HepG2 (cell line): ENCODE data around the gene ZSWIM6. TPM values are rescaled to one million over a fixed set of nuclear protein-coding genes. Genes with fewer than 3 reads are reported as not detected.
A peak's percentile ranks its signal among the peaks of the same experiment; 100 is the strongest.

ENCODE experiments used
- ARNT2 ChIP-seq: sonication (generic); formaldehyde crosslinking; IDR thresholded peaks from 2 replicates; pipeline ENCODE4 v1.8.0; 2022; ENCODE audit warnings: mild to moderate bottlenecking, low read depth, missing genetic modification reagents, moderate library complexity
- ETV5 ChIP-seq: IDR thresholded peaks from 2 replicates; pipeline ENCODE4 v1.6.1; 2018; ENCODE audit warnings: missing biosample characterization, missing genetic modification reagents, inconsistent platforms, borderline replicate concordance
- GABPA ChIP-seq, 2 experiments: IDR thresholded peaks; 2 replicates each; pipeline ENCODE4 v1.6.1; 2011 to 2016; ENCODE audit warnings: low read depth in 2 of 2, low read length in 1 of 2, missing biosample characterization in 1 of 2, missing genetic modification characterization in 1 of 2
- NPAS2 ChIP-seq: sonication (generic); formaldehyde crosslinking; IDR thresholded peaks from 2 replicates; pipeline ENCODE4 v1.8.0; 2022; ENCODE audit warnings: mild to moderate bottlenecking, missing genetic modification reagents, borderline replicate concordance
- PHF21A ChIP-seq: sonication (generic); formaldehyde crosslinking; IDR thresholded peaks from 2 replicates; pipeline ENCODE4 v1.5.0; 2020; ENCODE audit warnings: mild to moderate bottlenecking, missing genetic modification reagents
- RAD51 ChIP-seq: fragments of 450-650 bp; IDR thresholded peaks from 2 replicates; pipeline ENCODE4 v1.6.1; 2016; ENCODE audit warnings: borderline replicate concordance
- SIN3A ChIP-seq: IDR thresholded peaks from 2 replicates; pipeline ENCODE4 v1.6.1; 2011; ENCODE audit warnings: low read depth, mild to moderate bottlenecking, control low read depth, low read length, borderline replicate concordance
- SOX13 ChIP-seq, 3 experiments: fragments of 450-650 bp in 1 of 3; sonication (generic) in 1 of 3; formaldehyde crosslinking in 1 of 3; IDR thresholded peaks in 2 of 3; conservative IDR thresholded peaks in 1 of 3; 2 replicates each; pipeline versions ENCODE4 v1.5.0 to v1.6.1; 2016 to 2020; ENCODE audit warnings: antibody characterized with exemption in 1 of 3, mild to moderate bottlenecking in 1 of 3, missing compliant biosample characterization in 1 of 3, missing genetic modification reagents in 1 of 3, moderate library complexity in 1 of 3
- TCF7 ChIP-seq: sonication (generic); IDR thresholded peaks from 2 replicates; pipeline ENCODE4 v1.6.1; 2016; ENCODE audit warnings: antibody characterized with exemption, low read depth
- polyA plus RNA-seq, 8 experiments: library from polyadenylated mRNA; depleted of rRNA in 3 of 8; stranded (reverse) in 7 of 8; unstranded in 1 of 8; fragments of >200 nt; fragmentation: Illumina TruSeq in 4 of 8; extraction: Trizol in 4 of 8; gene quantifications; 2 replicates each; pipeline versions ENCODE4 v1.2.1 to v1.2.3, GENCODE V29; 2011 to 2016; ENCODE audit warnings: low read depth in 4 of 8, missing spikeins in 1 of 8, mixed read lengths in 1 of 8; ENCODE audit not compliant: insufficient read depth in 1 of 8
- total RNA-seq, 5 experiments: library from RNA; depleted of rRNA; stranded (reverse); fragments of >200 nt; fragmentation: Illumina TruSeq; extraction: Trizol; gene quantifications; 2 replicates each; pipeline ENCODE4 v1.2.3, GENCODE V29; 2016; ENCODE audit warnings: low read depth in 1 of 5
- TF ChIP-seq, protein P1 (sequence below): IDR thresholded peaks from 2 replicates; pipeline ENCODE4 v1.6.1; 2016; ENCODE audit warnings: mild to moderate bottlenecking, missing biosample characterization, missing genetic modification reagents
- TF ChIP-seq, protein P2 (sequence below): sonication (generic); formaldehyde crosslinking; conservative IDR thresholded peaks from 2 replicates; pipeline ENCODE4 v1.4.0; 2020; ENCODE audit warnings: mild to moderate bottlenecking, missing genetic modification reagents, moderate library complexity
- TF ChIP-seq, protein P3 (sequence below): IDR thresholded peaks from 2 replicates; pipeline ENCODE4 v1.6.1; 2018; ENCODE audit warnings: missing genetic modification reagents, mild to moderate bottlenecking, missing compliant biosample characterization
- TF ChIP-seq, protein P4 (sequence below), 2 experiments: sonication (generic) in 1 of 2; formaldehyde crosslinking in 1 of 2; IDR thresholded peaks; 2 replicates each; pipeline versions ENCODE4 v1.6.1 to v1.9.0; 2014 to 2022; ENCODE audit warnings: antibody characterized with exemption in 1 of 2, borderline replicate concordance in 1 of 2, inconsistent platforms in 1 of 2, low read depth in 1 of 2, missing genetic modification reagents in 1 of 2
- TF ChIP-seq, protein P5 (sequence below): sonication (generic); formaldehyde crosslinking; IDR thresholded peaks from 2 replicates; pipeline ENCODE4 v1.4.0; 2020; ENCODE audit warnings: missing genetic modification reagents

Gene ZSWIM6
- total and polyA plus RNA-seq, 2 of the 13 experiments (the other 11 are each of a cell fraction or from before 2014, with no cell fraction given) = 0.82 to 1.9 TPM

DNA sequence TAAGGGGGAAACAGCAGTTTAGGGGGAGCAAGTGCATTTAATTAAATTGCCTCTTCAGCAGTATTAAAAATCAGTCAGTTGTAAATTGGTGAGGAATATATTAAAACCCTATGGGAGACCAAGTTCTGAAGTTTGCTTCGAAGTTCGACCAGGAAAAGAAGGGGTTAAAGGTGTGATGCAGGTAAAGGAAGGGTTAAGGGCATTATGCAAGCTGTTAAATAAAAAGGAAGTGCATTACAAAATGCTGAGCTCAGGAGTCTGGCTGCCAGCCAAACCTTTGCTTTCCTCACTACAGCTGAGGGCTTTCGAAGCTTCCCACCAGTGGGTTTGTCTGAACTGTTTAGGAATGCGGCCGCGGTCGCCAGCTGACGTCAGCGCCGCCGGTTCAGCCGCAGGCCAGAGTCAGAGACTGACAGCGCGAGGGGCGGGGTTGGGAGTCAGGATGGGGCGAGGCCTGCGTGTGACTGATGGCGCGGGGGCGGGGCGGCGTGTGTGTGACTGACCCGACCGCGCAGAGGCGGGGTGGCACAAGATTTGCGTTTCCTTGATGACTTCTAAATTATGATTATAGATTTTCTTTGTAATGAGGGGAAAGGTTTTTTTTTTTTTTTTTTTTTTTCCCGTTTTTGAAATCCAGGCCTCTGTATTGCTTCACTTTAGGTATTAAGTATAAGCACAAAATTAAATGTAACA is 76.6 kb downstream of the ZSWIM6 start (continued):
- TF ChIP-seq, protein P1, sequence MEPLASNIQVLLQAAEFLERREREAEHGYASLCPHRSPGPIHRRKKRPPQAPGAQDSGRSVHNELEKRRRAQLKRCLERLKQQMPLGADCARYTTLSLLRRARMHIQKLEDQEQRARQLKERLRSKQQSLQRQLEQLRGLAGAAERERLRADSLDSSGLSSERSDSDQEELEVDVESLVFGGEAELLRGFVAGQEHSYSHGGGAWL (CRISPR knock-in tag) = no peak
- TF ChIP-seq, protein P2, sequence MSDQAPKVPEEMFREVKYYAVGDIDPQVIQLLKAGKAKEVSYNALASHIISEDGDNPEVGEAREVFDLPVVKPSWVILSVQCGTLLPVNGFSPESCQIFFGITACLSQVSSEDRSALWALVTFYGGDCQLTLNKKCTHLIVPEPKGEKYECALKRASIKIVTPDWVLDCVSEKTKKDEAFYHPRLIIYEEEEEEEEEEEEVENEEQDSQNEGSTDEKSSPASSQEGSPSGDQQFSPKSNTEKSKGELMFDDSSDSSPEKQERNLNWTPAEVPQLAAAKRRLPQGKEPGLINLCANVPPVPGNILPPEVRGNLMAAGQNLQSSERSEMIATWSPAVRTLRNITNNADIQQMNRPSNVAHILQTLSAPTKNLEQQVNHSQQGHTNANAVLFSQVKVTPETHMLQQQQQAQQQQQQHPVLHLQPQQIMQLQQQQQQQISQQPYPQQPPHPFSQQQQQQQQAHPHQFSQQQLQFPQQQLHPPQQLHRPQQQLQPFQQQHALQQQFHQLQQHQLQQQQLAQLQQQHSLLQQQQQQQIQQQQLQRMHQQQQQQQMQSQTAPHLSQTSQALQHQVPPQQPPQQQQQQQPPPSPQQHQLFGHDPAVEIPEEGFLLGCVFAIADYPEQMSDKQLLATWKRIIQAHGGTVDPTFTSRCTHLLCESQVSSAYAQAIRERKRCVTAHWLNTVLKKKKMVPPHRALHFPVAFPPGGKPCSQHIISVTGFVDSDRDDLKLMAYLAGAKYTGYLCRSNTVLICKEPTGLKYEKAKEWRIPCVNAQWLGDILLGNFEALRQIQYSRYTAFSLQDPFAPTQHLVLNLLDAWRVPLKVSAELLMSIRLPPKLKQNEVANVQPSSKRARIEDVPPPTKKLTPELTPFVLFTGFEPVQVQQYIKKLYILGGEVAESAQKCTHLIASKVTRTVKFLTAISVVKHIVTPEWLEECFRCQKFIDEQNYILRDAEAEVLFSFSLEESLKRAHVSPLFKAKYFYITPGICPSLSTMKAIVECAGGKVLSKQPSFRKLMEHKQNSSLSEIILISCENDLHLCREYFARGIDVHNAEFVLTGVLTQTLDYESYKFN (CRISPR knock-in tag) = 0 out of 2 replicates have a peak, but pooled peaks have one; percentile 17
- TF ChIP-seq, protein P3, sequence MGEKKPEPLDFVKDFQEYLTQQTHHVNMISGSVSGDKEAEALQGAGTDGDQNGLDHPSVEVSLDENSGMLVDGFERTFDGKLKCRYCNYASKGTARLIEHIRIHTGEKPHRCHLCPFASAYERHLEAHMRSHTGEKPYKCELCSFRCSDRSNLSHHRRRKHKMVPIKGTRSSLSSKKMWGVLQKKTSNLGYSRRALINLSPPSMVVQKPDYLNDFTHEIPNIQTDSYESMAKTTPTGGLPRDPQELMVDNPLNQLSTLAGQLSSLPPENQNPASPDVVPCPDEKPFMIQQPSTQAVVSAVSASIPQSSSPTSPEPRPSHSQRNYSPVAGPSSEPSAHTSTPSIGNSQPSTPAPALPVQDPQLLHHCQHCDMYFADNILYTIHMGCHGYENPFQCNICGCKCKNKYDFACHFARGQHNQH = peak; percentile 54; the same call in 1 of the 2 replicates
- no peak for TF ChIP-seq RAD51
- 0 out of 2 replicates have a peak, but pooled peaks have one; percentile 21 for TF ChIP-seq SOX13 (IDR thresholded peaks at IDR 0.05)
- TF ChIP-seq SOX13 (CRISPR knock-in tag; conservative IDR thresholded peaks at IDR 0.05 in 1 of 2, IDR thresholded peaks at IDR 0.05 in 1 of 2) = peak in 1 of 2 experiments; percentile 52; a peak in 2 of 4 replicates
- TF ChIP-seq TCF7 = 0 out of 2 replicates have a peak, but pooled peaks have one; percentile 17
- peak; percentile 57; the same call in 1 of the 2 replicates for TF ChIP-seq ARNT2 (CRISPR knock-in tag)
- TF ChIP-seq, protein P4, sequence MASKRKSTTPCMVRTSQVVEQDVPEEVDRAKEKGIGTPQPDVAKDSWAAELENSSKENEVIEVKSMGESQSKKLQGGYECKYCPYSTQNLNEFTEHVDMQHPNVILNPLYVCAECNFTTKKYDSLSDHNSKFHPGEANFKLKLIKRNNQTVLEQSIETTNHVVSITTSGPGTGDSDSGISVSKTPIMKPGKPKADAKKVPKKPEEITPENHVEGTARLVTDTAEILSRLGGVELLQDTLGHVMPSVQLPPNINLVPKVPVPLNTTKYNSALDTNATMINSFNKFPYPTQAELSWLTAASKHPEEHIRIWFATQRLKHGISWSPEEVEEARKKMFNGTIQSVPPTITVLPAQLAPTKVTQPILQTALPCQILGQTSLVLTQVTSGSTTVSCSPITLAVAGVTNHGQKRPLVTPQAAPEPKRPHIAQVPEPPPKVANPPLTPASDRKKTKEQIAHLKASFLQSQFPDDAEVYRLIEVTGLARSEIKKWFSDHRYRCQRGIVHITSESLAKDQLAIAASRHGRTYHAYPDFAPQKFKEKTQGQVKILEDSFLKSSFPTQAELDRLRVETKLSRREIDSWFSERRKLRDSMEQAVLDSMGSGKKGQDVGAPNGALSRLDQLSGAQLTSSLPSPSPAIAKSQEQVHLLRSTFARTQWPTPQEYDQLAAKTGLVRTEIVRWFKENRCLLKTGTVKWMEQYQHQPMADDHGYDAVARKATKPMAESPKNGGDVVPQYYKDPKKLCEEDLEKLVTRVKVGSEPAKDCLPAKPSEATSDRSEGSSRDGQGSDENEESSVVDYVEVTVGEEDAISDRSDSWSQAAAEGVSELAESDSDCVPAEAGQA (IDR thresholded peaks at IDR 0.05; ENCODE audit: low read depth) = peak; percentile 81
- TF ChIP-seq, protein P4 (CRISPR knock-in tag; IDR thresholded peaks at IDR 0.05; ENCODE audit: borderline replicate concordance) = no peak
- TF ChIP-seq ETV5 (CRISPR knock-in tag) = 0 out of 2 replicates have a peak, but pooled peaks have one; percentile 38
- TF ChIP-seq GABPA (IDR thresholded peaks at IDR 0.05; ENCODE audit: low read depth, low read length) = no peak
- peak; percentile 67 for TF ChIP-seq GABPA (CRISPR knock-in tag; IDR thresholded peaks at IDR 0.05; ENCODE audit: low read depth)
- TF ChIP-seq SIN3A = no peak
- no peak for TF ChIP-seq NPAS2 (CRISPR knock-in tag)
- TF ChIP-seq PHF21A (CRISPR knock-in tag) = peak; percentile 22; the same call in 1 of the 2 replicates
- TF ChIP-seq, protein P5, sequence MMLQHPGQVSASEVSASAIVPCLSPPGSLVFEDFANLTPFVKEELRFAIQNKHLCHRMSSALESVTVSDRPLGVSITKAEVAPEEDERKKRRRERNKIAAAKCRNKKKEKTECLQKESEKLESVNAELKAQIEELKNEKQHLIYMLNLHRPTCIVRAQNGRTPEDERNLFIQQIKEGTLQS (CRISPR knock-in tag) = peak; percentile 86
